GM10266 (cell line): ENCODE data around the gene IP6K2.
"Not testable (repeated sequence)": the region's sequence is repeated elsewhere in the genome, so short reads cannot be mapped to it uniquely, and the experiment has no call there.

Experiments
- DNase-seq: peaks from one replicate; pipeline ENCODE4 v3.0.0; 2012; ENCODE audit errors: extremely low spot score
- TF ChIP-seq, protein P1 (sequence below): IDR thresholded peaks from 2 replicates; pipeline ENCODE4 v1.5.1; 2012; ENCODE audit warnings: mild to moderate bottlenecking, low read depth; ENCODE audit not compliant: control insufficient read depth, insufficient read depth; ENCODE audit errors: missing control alignments

Gene IP6K2

DNA sequence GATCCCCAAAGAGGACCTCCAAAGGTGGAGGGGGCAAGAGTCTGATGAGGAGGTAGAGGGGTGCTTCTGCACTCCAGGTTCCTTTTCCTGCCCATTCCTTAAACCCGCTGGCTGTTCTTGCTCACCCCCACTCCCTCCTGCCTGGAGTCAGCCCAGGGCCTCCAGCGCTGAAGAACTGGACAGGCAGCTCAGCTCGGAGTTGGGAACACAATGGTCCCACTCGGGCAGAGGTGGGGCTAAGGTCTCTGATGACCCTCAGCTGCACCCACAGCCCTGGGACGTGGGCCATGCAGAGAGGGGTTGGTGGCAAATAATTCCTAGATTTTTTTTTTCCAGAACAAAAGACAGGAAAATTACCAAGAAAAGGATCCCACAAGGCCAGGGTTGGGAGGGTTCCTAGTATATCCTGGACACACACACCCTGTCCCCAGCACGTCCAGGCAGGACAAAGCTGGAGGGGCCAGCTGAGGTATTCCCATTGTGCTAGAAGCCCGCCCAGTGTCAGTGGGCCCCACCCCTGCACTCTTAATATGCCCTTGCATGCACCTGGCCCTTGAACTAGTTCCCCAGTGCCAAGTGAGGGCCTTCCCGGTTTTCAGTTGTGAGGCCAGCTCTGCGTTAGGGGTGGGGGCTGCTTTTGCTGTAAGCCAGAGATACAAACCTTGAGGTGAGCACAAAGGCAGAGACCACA lies 22.1 kb upstream of the IP6K2 start:
- TF ChIP-seq, protein P1, sequence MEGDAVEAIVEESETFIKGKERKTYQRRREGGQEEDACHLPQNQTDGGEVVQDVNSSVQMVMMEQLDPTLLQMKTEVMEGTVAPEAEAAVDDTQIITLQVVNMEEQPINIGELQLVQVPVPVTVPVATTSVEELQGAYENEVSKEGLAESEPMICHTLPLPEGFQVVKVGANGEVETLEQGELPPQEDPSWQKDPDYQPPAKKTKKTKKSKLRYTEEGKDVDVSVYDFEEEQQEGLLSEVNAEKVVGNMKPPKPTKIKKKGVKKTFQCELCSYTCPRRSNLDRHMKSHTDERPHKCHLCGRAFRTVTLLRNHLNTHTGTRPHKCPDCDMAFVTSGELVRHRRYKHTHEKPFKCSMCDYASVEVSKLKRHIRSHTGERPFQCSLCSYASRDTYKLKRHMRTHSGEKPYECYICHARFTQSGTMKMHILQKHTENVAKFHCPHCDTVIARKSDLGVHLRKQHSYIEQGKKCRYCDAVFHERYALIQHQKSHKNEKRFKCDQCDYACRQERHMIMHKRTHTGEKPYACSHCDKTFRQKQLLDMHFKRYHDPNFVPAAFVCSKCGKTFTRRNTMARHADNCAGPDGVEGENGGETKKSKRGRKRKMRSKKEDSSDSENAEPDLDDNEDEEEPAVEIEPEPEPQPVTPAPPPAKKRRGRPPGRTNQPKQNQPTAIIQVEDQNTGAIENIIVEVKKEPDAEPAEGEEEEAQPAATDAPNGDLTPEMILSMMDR: no peak
- no peak for DNase-seq

DNA sequence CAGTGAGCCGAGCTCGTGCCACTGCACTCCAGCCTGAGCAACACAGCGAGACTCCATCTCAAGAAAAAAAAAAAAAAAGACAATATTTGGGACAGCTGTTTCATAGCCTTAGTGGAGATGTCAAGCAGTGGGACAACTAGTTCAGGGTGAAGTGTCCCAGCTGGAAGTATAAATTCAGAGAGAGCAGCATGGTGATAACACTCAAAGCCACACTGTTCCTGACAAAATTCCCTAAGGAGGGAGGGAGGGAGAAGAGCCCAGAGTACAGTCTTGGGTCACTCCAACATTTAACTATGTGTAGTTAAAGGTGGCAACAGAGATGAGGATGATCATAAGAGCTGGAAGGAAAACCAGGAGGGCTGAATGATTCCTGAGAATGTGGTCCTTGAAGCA lies 21.1 kb upstream of the IP6K2 start:
- DNase-seq: no peak
- TF ChIP-seq, protein P1: no peak

DNA sequence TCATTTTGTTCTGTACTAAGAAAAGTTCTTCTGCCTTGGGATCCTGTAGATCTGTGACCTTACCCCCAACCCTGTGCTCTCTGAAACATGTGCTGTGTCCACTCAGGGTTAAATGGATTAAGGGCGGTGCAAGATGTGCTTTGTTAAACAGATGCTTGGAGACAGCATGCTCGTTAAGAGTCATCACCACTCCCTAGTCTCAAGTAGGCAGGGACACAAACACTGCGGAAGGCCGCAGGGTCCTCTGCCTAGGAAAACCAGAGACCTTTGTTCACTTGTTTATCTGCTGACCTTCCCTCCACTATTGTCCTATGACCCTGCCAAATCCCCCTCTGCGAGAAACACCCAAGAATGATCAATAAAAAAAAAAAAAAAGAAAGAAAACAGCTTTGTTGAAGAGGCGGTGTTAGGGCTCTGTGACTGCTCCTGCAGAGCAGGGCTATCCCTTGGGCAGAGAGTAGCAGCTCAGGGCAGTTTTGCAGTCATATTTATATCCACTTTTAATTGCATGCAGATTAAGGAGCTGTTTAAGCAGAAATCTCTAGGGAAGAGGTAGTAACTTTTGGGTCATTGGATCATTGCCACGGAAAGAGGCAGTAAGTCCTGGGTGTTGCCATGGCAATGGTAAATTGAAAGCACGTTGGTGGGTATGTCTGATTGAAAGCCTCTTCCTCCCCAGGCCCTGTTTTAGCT lies 18.2 kb upstream of the IP6K2 start:
- not testable (repeated sequence) for DNase-seq

DNA sequence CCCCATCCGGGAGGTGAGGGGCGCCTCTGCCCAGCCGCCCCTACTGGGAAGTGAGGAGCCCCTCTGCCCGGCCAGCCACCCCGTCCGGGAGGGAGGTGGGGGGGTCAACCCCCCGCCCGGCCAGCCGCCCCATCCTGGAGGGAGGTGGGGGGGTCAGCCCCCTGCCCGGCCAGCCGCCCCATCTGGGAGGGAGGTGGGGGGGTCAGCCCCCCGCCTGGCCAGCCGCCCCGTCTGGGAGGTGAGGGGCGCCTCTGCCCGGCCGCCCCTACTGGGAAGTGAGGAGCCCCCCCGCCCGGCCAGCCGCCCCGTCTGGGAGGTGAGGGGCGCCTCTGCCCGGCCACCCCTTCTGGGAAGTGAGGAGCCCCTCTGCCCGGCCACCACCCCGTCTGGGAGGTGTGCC lies 17.5 kb upstream of the IP6K2 start:
- not testable (repeated sequence) for DNase-seq

DNA sequence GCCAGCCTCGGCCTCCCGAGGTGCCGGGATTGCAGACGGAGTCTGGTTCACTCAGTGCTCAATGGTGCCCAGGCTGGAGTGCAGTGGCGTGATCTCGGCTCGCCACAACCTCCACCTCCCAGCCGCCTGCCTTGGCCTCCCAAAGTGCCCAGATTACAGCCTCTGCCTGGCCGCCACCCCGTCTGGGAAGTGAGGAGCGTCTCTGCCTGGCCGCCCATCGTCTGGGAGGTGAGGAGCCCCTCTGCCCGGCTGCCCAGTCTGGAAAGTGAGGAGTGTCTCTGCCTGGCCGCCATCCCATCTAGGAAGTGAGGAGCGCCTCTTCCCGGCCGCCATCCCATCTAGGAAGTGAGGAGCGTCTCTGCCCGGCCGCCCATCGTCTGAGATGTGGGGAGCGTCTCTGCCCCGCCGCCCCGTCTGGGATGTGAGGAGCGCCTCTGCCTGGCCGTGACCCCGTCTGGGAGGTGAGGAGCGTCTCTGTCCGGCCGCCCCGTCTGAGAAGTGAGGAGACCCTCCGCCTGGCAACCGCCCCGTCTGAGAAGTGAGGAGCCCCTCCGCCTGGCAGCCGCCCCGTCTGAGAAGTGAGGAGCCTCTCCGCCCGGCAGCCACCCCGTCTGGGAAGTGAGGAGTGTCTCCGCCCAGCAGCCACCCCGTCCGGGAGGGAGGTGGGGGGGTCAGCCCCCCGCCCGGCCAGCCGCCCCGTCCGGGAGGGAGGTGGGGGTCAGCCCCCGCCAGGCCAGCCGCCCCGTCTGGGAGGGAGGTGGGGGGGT lies 16.9 kb upstream of the IP6K2 start:
- not testable (repeated sequence) for DNase-seq

DNA sequence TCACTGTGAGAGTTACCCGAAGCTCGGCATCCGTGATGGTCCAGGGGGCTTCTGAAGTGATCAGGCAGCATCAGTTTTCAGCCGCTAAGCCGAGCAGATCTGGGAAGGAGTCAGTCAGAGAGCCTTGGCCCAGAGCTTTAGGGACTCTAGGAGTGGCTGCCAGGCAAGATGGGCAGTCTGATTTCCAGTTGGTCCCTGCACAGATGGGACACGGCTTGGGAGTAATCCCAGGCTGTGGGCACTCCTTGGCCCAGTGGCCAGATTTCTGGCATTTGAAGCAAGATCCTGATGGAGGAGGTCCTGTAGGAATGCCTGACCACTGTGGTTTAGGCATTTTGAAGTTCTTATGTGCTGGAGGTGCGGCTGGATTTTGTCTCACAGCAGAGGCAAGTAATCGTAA lies 10.5 kb upstream of the IP6K2 start:
- no peak for DNase-seq
- TF ChIP-seq, protein P1: no peak

DNA sequence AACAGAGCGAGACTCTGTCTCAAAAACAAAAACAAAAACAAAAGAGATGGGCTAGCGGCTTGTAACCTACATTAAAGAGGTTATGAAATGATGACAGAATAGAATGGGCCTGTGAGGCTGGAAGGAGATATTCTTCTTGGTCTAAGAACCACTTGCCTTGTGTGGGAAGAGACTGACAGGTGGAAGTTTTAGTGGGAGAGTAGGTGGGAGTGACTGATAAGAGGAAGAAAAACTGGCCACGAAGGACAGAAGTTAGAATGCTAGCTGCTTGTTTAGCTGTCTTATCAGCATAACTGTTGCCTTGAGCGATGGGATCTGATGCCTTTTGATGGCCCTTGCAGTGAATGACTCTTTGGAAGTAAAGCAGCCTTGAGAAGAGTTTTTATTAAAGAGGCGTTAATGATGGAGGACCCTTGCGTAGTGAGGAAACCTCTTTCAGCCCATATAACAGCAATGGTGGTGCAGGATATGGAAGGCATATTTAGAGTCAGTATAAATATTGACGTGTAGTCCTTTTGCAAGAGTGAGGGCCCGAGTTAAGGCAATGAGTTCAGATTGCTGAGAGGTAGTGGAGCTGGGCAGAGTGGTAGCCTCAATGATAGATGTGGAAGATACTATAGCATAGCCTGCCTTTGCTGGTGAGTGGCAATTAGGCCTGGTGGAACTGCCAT lies 8.3 kb upstream of the IP6K2 start:
- not testable (repeated sequence) for DNase-seq

DNA sequence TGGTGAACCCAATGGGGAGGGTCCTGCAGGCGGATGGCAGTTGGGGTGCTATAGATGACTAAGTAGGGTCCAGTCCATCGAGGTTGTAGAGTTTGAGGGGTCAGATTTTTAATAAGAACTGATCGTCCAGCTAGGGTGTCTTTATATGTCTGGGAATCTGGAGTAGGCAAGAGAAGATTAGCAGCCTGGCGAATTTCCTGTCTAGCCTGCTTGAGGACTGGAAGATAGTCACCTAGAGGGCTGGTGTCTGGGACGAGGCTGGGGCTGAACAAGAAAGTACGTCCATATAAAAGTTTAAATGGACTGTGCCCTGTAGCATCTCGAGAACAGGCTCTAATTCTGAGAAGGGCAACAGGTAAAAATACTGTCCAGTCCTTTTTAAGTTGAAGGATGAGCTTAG lies 6.7 kb upstream of the IP6K2 start:
- TF ChIP-seq, protein P1: no peak
- DNase-seq: no peak

DNA sequence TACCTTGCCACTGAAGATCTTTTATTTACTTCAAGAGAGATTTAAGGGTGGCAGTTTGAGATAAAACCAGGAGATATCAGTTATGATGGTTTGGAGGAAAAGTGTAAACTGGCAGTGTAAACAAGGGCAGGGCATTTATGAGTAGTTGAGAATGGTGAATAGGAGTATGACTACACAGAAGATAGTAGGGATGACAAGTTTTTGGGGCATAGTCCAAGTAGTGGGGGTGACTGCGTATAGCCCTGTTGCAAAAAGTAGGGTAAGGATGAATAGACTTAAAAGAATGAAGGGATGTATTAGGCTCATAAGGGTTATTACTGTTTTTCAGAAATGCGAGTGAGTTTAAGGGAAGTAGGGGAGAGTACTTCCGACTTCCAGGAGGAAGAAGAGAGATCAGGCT lies 6.3 kb upstream of the IP6K2 start:
- DNase-seq: not testable (repeated sequence)

DNA sequence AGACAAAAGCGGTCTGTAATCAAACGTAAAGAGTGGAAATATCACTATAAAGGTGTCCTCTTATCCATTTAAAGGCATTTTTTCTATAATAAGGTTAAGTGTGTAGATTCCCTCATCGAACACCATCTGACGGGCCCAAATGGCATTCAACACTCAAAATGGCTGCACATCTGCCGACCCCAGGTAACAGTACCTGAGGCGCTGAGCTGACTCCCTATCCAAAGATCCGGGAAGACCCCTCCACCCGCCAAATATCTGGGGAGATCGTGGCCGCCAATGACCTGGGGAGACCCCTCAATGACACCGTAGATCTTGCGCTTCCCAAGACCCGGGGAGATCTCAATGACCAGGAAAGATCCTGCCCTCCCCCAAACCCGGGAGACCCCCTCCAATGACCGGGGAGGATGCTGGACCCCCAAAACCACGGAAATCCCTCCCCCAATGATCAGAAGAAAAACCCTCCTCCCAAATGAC lies 476 bp downstream of the IP6K2 start:
- no peak for DNase-seq
- TF ChIP-seq, protein P1: no peak
